ENCODE results near the gene CDC6.

- TF ChIP-seq TEAD4 (IDR thresholded peaks at IDR 0.05) (no peak), MAX (IDR thresholded peaks at IDR 0.05) (no peak), CEBPB (IDR thresholded peaks at IDR 0.05) (no peak), TCF12 (IDR thresholded peaks at IDR 0.05; ENCODE audit: low read depth) (no peak), EP300 (IDR thresholded peaks at IDR 0.05; ENCODE audit: borderline replicate concordance) (no peak), RAD21 (IDR thresholded peaks at IDR 0.05; ENCODE audit: low read depth) (no peak), REST (IDR thresholded peaks at IDR 0.05; ENCODE audit: low read depth) (no peak), YY1 (IDR thresholded peaks at IDR 0.05; ENCODE audit: low read depth) (no peak), USF1 (IDR thresholded peaks at IDR 0.05) (no peak), EGR1 (IDR thresholded peaks at IDR 0.05) (no peak), TAF1 (IDR thresholded peaks at IDR 0.05; ENCODE audit: low read depth) (no peak), NFIC (IDR thresholded peaks at IDR 0.05) (no peak), FOXM1 (IDR thresholded peaks at IDR 0.05; ENCODE audit: borderline replicate concordance, low read depth) (no peak), CREB1 (IDR thresholded peaks at IDR 0.05; ENCODE audit: low read depth) (no peak)
Observed at GRCh38 chr17:40241252-40241834, 46.3 kb upstream of the CDC6 start.
